ENCODE measurements around the gene GSPT1. TPM values are rescaled to one million over a fixed set of nuclear protein-coding genes. Genes with fewer than 3 reads are reported as not detected.

Gene GSPT1
- total RNA-seq, 4 donors from 2014 or later: 55.2 to 71.7 (median 66.5) TPM

DNA sequence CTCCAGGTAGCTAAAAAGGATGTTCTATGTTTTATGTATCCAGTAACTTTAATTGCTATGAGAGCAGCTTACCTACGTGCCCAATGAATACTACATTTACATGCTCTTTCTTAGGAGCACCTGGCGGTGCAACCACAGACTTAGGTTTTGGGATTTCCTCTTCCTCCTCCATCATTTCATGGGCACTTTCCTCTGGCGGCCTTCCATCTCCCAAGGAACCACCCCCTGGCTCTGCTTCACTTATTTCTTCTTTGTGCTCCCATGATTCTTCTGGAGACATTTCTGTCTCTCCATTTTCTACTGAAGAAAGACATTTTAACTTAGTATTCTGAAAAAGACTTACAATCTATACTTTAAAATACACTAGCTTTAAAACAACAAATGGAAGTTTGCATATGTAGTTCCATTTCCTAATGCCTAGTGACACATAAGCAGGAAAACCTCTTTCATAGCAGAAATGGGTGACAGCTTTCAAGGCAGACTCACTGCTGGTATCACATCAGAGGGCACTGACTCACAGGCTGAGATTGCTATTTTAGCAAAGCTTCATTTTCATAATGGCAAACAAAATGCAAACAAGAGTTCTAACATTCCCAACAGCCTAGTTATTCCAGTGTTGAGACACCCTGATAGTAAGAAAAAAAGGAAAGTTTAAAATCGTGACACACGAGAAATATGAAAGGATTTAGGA is 19.1 kb downstream of the GSPT1 start:
- H3K27ac ChIP-seq (replicated peaks in 1 of 4): no peak overlapping the region

GRCh38 chr16:11893571-11893970 is 22.2 kb downstream of the GSPT1 start:
- no peak for DNase-seq (ENCODE audit: extremely low spot score)
- Histone ChIP-seq H3K27ac (replicated peaks in 1 of 4) (no peak overlapping the region), H3K27me3 (no peaks in the 10 kb centered on the region), H3K4me3 (no peak overlapping the region), H3K36me3 (peaks cover 16 to 70% (median 59%) of the 10 kb centered on the region in 4 donors), H3K4me1 (peaks cover 0 to 11% (median 5%) of the 10 kb centered on the region in 4 donors), H3K9me3 (no peaks in the 10 kb centered on the region)
- TF ChIP-seq POLR2AphosphoS5 (IDR thresholded peaks at IDR 0.05) (no peak), POLR2A (IDR thresholded peaks at IDR 0.05; ENCODE audit: low read depth) (no peak), EP300 (IDR thresholded peaks at IDR 0.05) (no peak)
- TF ChIP-seq, protein P1, sequence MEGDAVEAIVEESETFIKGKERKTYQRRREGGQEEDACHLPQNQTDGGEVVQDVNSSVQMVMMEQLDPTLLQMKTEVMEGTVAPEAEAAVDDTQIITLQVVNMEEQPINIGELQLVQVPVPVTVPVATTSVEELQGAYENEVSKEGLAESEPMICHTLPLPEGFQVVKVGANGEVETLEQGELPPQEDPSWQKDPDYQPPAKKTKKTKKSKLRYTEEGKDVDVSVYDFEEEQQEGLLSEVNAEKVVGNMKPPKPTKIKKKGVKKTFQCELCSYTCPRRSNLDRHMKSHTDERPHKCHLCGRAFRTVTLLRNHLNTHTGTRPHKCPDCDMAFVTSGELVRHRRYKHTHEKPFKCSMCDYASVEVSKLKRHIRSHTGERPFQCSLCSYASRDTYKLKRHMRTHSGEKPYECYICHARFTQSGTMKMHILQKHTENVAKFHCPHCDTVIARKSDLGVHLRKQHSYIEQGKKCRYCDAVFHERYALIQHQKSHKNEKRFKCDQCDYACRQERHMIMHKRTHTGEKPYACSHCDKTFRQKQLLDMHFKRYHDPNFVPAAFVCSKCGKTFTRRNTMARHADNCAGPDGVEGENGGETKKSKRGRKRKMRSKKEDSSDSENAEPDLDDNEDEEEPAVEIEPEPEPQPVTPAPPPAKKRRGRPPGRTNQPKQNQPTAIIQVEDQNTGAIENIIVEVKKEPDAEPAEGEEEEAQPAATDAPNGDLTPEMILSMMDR (IDR thresholded peaks at IDR 0.05): no peak
- intact Hi-C loops (cut with DNase I): no loop called here
- 96% methylated on average over 2 of the region's 2 CpGs for WGBS

More for the DNA sequence above, 19.1 kb downstream of the GSPT1 start:
- intact Hi-C loops (cut with DNase I): no loop called here
- TF ChIP-seq, protein P1 (IDR thresholded peaks at IDR 0.05): no peak
- TF ChIP-seq POLR2AphosphoS5 (IDR thresholded peaks at IDR 0.05) (no peak), EP300 (IDR thresholded peaks at IDR 0.05) (no peak), POLR2A (IDR thresholded peaks at IDR 0.05; ENCODE audit: low read depth) (no peak)
- no peak overlapping the region for H3K4me3 ChIP-seq
- peaks cover 9 to 46% (median 36%) of the 10 kb centered on the region in 4 donors for H3K36me3 ChIP-seq
- H3K27me3 ChIP-seq: no peaks in the 10 kb centered on the region
- peaks cover 8 to 29% (median 23%) of the 10 kb centered on the region in 4 donors for H3K4me1 ChIP-seq
- DNase-seq (ENCODE audit: extremely low spot score): no peak
- 86% methylated on average over 5 of the region's 5 CpGs for WGBS
- H3K9me3 ChIP-seq: no peaks in the 10 kb centered on the region

DNA sequence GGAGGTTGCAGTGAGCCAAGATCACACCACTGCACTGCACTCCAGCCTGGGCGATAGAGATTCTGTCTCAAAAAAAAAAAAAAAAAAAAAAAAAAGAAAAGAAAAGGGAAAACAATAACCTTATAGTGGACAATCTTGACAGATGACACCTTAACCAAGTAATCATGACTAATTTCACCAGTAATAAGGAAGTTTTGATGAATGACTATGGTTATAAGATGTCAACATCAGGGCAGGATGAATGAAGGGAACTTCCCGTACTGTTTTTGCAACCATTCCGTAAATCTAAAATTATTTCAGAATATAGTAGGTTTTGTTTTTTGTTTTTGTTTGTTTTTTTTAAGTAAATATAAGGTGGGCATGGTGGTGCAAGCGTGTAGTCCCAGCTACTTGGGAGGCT is 23.0 kb downstream of the GSPT1 start:
- intact Hi-C loops (cut with DNase I): no loop called here
- 70% methylated on average over 4 of the region's 4 CpGs for WGBS
- Histone ChIP-seq H3K4me1 (peaks cover 0 to 11% (median 3%) of the 10 kb centered on the region in 4 donors), H3K9me3 (no peaks in the 10 kb centered on the region), H3K27ac (replicated peaks in 1 of 4) (no peak overlapping the region), H3K4me3 (no peak overlapping the region), H3K27me3 (no peaks in the 10 kb centered on the region), H3K36me3 (peaks cover 16 to 78% (median 67%) of the 10 kb centered on the region in 4 donors)
- DNase-seq (ENCODE audit: extremely low spot score): no peak
- no peak for TF ChIP-seq POLR2A (IDR thresholded peaks at IDR 0.05; ENCODE audit: low read depth)
- TF ChIP-seq EP300 (IDR thresholded peaks at IDR 0.05): no peak
- TF ChIP-seq POLR2AphosphoS5 (IDR thresholded peaks at IDR 0.05): no peak
- TF ChIP-seq, protein P1 (IDR thresholded peaks at IDR 0.05): no peak

DNA sequence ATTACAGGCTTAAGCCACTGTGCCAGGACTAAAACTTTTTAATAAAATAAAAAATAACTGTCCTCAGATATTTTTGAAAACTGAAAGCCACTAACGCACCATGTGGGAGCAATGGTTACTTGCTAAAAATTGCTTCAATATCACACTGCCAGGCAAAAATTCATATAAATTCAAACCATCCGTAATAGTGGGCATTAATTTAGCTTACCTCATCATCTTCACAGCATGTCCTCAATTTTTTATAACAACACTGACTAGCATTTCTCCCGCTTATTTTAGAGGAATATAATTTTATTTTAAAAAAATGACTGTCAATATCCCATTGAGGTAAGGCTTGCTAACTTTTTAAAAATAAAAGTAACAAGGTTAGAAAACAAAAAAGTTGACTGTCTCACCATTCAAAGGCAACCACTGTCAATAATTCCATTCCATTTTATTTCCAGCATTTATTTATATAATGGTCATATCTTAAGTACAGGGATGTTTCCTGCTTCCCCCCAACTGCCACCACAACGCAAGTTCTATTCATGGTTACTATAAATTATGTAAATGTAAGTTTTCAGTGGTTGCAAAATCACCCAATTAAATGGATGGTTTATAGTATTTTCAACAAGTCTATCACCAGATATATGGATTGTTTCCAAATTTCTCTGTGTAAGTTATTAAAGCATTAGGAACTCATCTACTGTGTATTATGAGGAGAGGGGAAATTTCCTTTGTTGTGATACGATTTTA is 25.4 kb downstream of the GSPT1 start:
- Histone ChIP-seq H3K27ac (replicated peaks in 1 of 4) (no peak overlapping the region), H3K27me3 (no peaks in the 10 kb centered on the region), H3K36me3 (peaks cover 24 to 96% (median 75%) of the 10 kb centered on the region in 4 donors), H3K9me3 (no peaks in the 10 kb centered on the region), H3K4me3 (no peak overlapping the region), H3K4me1 (no peaks in the 10 kb centered on the region)
- WGBS: 93% methylated on average over 5 of the region's 5 CpGs
- intact Hi-C loops (cut with DNase I): no loop called here
- no peak for TF ChIP-seq POLR2A (IDR thresholded peaks at IDR 0.05; ENCODE audit: low read depth)
- no peak for TF ChIP-seq EP300 (IDR thresholded peaks at IDR 0.05)
- TF ChIP-seq POLR2AphosphoS5 (IDR thresholded peaks at IDR 0.05): no peak
- TF ChIP-seq, protein P1 (IDR thresholded peaks at IDR 0.05): no peak
- DNase-seq (ENCODE audit: extremely low spot score): no peak

All from esophagus muscularis mucosa (tissue), 4 donors.